SK-N-SH treated with all-trans-retinoic acid at 6 μM for 48 hours (cell line): Measurements from ENCODE around the gene FKBP2.
"Not testable (repeated sequence)": the region's sequence is repeated elsewhere in the genome, so short reads cannot be mapped to it uniquely, and the experiment has no call there.

Source experiments
- ATAC-seq: fragments of 200-7000 bp; cut with Tn5 transposase; 3 replicates; pipeline ENCODE4 v1.9.1; 2020; ENCODE audit warnings: mild to moderate bottlenecking, moderate library complexity
- BACH2 ChIP-seq: fragments of 250-450 bp; sonication (Bioruptor Pico); IDR thresholded peaks from 2 replicates; pipeline ENCODE4 v1.9.0; 2021; ENCODE audit warnings: mild to moderate bottlenecking, borderline replicate concordance
- CSDC2 ChIP-seq: fragments of 250-450 bp; sonication (Bioruptor Pico); IDR thresholded peaks from 2 replicates; pipeline ENCODE4 v1.5.0; 2020; ENCODE audit warnings: mild to moderate bottlenecking, moderate library complexity
- GLIS3 ChIP-seq: fragments of 250-450 bp; sonication (Bioruptor Pico); IDR thresholded peaks from 2 replicates; pipeline ENCODE4 v1.5.0; 2020; ENCODE audit warnings: mild to moderate bottlenecking, moderate library complexity
- OSR1 ChIP-seq: fragments of 250-450 bp; sonication (Bioruptor Pico); IDR thresholded peaks from 2 replicates; pipeline ENCODE4 v1.8.0; 2022; ENCODE audit warnings: moderate library complexity, mild to moderate bottlenecking, inconsistent platforms
- PPARA ChIP-seq: fragments of 250-450 bp; sonication (Bioruptor Pico); IDR thresholded peaks from 2 replicates; pipeline ENCODE4 v1.5.0; 2020; ENCODE audit warnings: mild to moderate bottlenecking, borderline replicate concordance
- RARB ChIP-seq: fragments of 250-450 bp; sonication (Bioruptor Pico); IDR thresholded peaks from 2 replicates; pipeline ENCODE4 v1.8.0; 2021; ENCODE audit warnings: mild to moderate bottlenecking, moderate library complexity
- TCF4 ChIP-seq: fragments of 250-450 bp; sonication (Bioruptor Pico); IDR thresholded peaks from 2 replicates; pipeline ENCODE4 v1.8.0; 2021; ENCODE audit warnings: mild to moderate bottlenecking, moderate library complexity, borderline replicate concordance
- ZFP3 ChIP-seq: fragments of 250-450 bp; sonication (Bioruptor Pico); IDR thresholded peaks from 2 replicates; pipeline ENCODE4 v1.5.0; 2020; ENCODE audit warnings: mild to moderate bottlenecking, moderate library complexity
- ZNF565 ChIP-seq: fragments of 450-650 bp; formaldehyde crosslinking; conservative IDR thresholded peaks from 2 replicates; pipeline ENCODE4 v1.5.0; 2020; ENCODE audit warnings: low read depth, mild to moderate bottlenecking, moderate library complexity
- ZNF8 ChIP-seq: fragments of 450-650 bp; formaldehyde crosslinking; IDR thresholded peaks from 2 replicates; pipeline ENCODE4 v1.5.0; 2020; ENCODE audit warnings: mild to moderate bottlenecking, moderate library complexity
- TF ChIP-seq, protein P1 (sequence below): fragments of 250-450 bp; sonication (Bioruptor Pico); IDR thresholded peaks from 2 replicates; pipeline ENCODE4 v1.5.1; 2021; ENCODE audit warnings: mild to moderate bottlenecking, moderate library complexity
- TF ChIP-seq, protein P2 (sequence below): fragments of 250-450 bp; sonication (Bioruptor Pico); IDR thresholded peaks from 2 replicates; pipeline ENCODE4 v1.8.0; 2020; ENCODE audit warnings: mild to moderate bottlenecking, moderate library complexity, borderline replicate concordance
- TF ChIP-seq, protein P3 (sequence below): fragments of 250-450 bp; sonication (Bioruptor Pico); IDR thresholded peaks from 2 replicates; pipeline ENCODE4 v1.5.0; 2020; ENCODE audit warnings: mild to moderate bottlenecking, moderate library complexity

FKBP2 gene

DNA sequence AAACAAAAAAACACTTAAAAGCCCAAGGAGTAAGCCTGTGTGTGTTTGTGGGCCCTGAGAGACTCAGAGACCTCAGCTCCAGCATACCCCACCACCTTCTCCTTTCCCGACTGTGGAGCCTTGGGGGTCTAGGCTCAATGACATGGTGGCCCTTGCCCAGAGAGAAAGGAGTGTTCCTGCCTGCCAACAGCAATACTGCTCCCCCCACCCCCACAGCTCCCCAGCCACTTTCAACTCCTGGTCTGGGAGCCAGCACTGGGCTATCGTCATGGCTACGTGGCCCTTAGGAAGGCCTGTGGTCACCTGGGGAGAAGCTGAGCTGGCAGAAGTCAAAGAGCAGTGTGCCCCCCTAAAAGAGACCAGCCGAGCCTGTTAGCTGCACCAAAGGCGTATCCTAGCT, 3.2 kb downstream of the FKBP2 start:
- ATAC-seq = no peak
- no peak for TF ChIP-seq OSR1 (CRISPR knock-in tag)
- no peak for TF ChIP-seq PPARA (CRISPR knock-in tag)
- TF ChIP-seq ZFP3 = no peak
- TF ChIP-seq, all 23 proteins: peak for 0

DNA sequence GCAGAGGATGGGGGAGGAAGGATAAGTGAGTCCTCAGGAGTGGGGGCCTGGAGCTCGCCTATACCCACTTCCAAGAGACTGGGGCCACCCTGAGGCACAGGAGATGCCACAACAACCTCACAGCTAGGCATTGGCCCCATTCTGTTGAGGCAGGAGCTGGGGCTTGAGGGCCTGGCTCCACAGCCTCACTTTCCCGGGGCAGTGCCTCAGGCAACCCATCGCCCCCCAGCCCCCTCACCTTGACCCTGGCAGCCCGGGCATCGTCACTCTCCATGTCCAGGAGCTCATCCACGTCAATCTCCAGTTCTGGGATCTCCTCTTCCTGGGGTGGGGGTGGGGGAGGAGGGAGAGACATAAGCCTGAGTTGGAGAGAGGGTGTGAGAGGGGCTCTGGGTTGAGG, 4.1 kb downstream of the FKBP2 start:
- no peak for ATAC-seq
- TF ChIP-seq GLIS3 (CRISPR knock-in tag) (no peak), RARB (CRISPR knock-in tag) (no peak), CSDC2 (CRISPR knock-in tag) (no peak), ZNF565 (CRISPR knock-in tag) (no peak), TCF4 (CRISPR knock-in tag) (no peak)
- TF ChIP-seq, protein P1, sequence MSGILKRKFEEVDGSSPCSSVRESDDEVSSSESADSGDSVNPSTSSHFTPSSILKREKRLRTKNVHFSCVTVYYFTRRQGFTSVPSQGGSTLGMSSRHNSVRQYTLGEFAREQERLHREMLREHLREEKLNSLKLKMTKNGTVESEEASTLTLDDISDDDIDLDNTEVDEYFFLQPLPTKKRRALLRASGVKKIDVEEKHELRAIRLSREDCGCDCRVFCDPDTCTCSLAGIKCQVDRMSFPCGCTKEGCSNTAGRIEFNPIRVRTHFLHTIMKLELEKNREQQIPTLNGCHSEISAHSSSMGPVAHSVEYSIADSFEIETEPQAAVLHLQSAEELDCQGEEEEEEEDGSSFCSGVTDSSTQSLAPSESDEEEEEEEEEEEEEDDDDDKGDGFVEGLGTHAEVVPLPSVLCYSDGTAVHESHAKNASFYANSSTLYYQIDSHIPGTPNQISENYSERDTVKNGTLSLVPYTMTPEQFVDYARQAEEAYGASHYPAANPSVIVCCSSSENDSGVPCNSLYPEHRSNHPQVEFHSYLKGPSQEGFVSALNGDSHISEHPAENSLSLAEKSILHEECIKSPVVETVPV (CRISPR knock-in tag) = no peak
- TF ChIP-seq, protein P2, sequence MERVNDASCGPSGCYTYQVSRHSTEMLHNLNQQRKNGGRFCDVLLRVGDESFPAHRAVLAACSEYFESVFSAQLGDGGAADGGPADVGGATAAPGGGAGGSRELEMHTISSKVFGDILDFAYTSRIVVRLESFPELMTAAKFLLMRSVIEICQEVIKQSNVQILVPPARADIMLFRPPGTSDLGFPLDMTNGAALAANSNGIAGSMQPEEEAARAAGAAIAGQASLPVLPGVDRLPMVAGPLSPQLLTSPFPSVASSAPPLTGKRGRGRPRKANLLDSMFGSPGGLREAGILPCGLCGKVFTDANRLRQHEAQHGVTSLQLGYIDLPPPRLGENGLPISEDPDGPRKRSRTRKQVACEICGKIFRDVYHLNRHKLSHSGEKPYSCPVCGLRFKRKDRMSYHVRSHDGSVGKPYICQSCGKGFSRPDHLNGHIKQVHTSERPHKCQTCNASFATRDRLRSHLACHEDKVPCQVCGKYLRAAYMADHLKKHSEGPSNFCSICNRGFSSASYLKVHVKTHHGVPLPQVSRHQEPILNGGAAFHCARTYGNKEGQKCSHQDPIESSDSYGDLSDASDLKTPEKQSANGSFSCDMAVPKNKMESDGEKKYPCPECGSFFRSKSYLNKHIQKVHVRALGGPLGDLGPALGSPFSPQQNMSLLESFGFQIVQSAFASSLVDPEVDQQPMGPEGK (CRISPR knock-in tag) = no peak
- TF ChIP-seq, protein P3, sequence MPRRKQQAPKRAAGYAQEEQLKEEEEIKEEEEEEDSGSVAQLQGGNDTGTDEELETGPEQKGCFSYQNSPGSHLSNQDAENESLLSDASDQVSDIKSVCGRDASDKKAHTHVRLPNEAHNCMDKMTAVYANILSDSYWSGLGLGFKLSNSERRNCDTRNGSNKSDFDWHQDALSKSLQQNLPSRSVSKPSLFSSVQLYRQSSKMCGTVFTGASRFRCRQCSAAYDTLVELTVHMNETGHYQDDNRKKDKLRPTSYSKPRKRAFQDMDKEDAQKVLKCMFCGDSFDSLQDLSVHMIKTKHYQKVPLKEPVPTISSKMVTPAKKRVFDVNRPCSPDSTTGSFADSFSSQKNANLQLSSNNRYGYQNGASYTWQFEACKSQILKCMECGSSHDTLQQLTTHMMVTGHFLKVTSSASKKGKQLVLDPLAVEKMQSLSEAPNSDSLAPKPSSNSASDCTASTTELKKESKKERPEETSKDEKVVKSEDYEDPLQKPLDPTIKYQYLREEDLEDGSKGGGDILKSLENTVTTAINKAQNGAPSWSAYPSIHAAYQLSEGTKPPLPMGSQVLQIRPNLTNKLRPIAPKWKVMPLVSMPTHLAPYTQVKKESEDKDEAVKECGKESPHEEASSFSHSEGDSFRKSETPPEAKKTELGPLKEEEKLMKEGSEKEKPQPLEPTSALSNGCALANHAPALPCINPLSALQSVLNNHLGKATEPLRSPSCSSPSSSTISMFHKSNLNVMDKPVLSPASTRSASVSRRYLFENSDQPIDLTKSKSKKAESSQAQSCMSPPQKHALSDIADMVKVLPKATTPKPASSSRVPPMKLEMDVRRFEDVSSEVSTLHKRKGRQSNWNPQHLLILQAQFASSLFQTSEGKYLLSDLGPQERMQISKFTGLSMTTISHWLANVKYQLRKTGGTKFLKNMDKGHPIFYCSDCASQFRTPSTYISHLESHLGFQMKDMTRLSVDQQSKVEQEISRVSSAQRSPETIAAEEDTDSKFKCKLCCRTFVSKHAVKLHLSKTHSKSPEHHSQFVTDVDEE (CRISPR knock-in tag) = no peak

DNA sequence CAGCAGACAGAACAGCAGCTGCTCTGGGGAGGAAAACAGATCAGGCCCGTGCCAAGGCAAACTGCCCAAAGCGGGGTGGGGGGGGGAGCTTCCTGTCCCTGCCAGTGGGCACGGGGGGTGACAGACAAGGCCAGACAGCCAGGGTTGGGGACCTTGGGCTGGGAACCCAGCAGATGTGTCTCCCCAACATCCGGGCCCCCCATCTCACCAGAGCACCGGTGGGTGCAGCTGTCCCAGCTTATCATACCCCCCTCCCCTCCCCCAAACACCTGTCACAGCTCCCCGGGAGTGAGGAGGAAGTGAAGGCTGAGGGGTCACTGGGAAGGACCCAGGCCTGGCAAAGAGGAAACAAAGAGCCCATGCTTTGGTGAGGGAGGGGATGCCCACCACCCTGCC, 4.5 kb downstream of the FKBP2 start:
- ATAC-seq = no peak
- TF ChIP-seq, protein P2 (CRISPR knock-in tag) = peak; percentile 51; the same call in 1 of the 2 replicates
- TF ChIP-seq, protein P1 (CRISPR knock-in tag) = no peak
- no peak for TF ChIP-seq BACH2 (CRISPR knock-in tag)

DNA sequence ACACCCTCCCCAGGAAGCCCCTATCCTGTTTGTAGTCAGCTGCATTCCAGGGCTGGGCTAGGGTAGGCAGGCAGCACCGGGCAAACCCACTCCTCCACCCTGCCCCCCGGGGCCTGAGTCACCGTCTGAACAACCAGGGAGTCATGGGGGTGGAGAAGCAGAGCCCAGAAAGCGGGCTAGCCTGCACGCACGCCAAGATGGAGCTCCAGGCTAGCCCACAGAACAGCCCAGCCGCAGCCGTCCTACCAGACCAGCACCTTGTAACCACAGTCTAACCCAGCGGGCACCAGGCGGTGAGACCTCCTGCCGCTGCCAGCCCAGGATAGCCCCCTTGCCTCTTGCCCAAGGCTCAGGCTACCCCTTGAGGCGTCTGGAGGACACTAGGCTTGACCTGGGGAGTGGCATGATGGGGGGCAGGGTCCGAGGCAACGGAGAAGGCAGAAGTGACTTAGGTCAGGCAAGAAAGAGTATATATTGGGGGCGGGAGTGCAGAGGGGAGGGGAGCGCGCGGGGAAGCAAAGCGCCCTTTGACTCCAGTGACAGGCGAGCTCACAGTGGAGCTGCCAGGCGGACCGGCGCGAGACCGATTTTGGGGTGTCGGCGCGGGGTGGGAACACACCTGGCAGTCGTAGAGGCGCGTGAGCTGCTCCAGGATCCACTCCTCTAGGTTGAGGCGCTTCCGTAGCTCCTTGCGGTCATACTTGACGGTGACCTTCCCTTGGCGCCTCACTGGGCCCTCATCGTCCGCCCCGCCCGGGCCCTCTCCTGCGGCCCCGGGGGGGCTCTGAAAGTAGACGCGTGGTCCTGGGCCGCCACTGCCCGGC, 5.1 kb downstream of the FKBP2 start:
- ATAC-seq = peak; percentile 1; the same call in 2 of the 3 replicates
- TF ChIP-seq BACH2 (CRISPR knock-in tag) (no peak), ZNF8 (CRISPR knock-in tag) (peak; percentile 9; the same call in 1 of the 2 replicates)
- TF ChIP-seq, protein P2 (CRISPR knock-in tag) = peak; percentile 7; the same call in 1 of the 2 replicates

DNA sequence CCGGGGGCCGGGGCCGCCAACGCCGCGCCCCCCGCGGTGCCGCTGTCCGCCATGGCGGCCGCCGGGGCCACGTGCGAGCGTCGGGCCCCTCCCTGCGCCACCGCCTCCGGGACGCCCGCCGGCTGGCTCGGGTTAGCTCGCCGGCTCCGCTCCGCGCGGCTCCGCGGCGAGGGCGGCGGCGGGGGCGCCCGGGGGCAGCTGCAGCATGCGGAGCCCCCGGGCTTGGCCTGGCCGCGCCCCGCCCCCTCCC, 5.7 kb downstream of the FKBP2 start:
- ATAC-seq = not testable (repeated sequence)
